Left colon (tissue), 2 donors: ENCODE data around the gene PCGF3. TPM values are rescaled to one million over a fixed set of nuclear protein-coding genes. Genes with fewer than 3 reads are reported as not detected.
A peak's percentile ranks its signal among the peaks of the same experiment; 100 is the strongest.

Experiments used
- ATAC-seq: fragments of 200-7000 bp; cut with Tn5 transposase; one replicate; pipeline ENCODE4 v1.9.1; 2020; ENCODE audit warnings: mild to moderate bottlenecking, moderate library complexity
- DNase-seq, 2 donors: peaks; one replicate each; pipeline ENCODE4 v3.0.0-alpha.2; 2020
- intact Hi-C, 2 donors: fragments of 100-400 bp; cut with DNase I in 1 of 2; cut with micrococcal nuclease in 1 of 2; formaldehyde crosslinking; loops; one replicate each; pipeline versions ENCODE4 v1.11.2 to v1.14.0; 2022; cut with DNase I, micrococcal nuclease
- long read RNA-seq: library from polyadenylated mRNA; unstranded; transcript quantifications from one replicate; pipeline ENCODE4 v2.0.0, GENCODE V29; 2021
- total RNA-seq, 2 donors: library from RNA; stranded (reverse); fragmentation: NEBNext Ultra II Directional; extraction: Animal tissue kit (Norgen Biotek cat#: 25700); gene quantifications; one replicate each; pipeline ENCODE4 v1.2.1, GENCODE V29; 2021
- donor health status: DM: no; HTN: no; CAD: no.
- donor health status: DM: yes; HTN: yes; CAD: no.

The PCGF3 gene, protein sequence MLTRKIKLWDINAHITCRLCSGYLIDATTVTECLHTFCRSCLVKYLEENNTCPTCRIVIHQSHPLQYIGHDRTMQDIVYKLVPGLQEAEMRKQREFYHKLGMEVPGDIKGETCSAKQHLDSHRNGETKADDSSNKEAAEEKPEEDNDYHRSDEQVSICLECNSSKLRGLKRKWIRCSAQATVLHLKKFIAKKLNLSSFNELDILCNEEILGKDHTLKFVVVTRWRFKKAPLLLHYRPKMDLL
- total RNA-seq = 10 to 100 TPM; 46.9 to 51.9 TPM
- long read RNA-seq, full-length matches to known transcripts = 16 of 25 reads
- long read RNA-seq, partial matches to known transcripts = 1 of 25 reads
- long read RNA-seq, other reads (novel, unspliced or antisense) = 8 of 25 reads

DNA sequence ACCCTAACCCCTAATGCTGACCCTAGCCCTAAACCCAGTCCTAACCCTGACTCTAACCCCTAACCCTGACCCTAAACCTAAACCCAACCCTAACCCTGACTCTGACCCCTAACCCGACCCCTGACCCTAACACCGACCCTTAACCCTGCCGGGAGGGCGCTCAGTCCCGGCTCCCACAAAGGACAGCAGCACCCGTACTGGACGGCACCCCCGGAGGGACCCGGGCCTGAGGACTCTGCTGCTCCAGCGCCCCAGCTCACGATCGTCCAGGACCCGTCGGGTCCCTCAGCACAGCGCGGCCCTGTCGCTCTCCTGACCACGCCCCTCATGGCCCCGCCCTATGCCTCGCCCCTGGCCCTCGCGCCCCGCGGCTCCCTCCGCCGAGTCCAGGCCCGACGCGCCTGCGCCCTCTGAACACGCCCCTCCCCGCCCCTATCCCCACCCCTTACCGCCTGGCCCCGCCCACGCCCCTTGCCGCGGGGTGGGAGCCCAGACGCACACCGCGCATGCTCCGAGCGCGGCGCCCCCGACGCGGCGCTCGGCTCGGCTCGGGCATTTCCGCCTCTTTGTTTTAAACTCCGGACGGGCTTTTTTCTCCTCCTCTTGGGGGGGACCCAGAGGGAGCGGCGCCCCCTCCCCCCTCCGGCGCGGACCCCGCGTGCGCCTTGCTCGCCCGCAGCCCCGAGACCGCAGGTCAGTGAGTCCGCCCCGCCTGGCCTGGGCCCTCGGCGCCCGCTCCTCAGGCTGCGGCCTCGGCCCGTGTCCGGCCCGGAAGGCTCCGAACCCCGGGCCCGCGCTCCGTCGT, at the start of gene PCGF3:
TSS of gene PCGF3 (plus strand) at position 555 of the 805 bp plus-strand sequence. CDS start 27,849 bp downstream, outside the sequence.
- DNase-seq (peak; percentile 96 to 99), ATAC-seq (peak; percentile 94)
- intact Hi-C loops = no loop called here

DNA sequence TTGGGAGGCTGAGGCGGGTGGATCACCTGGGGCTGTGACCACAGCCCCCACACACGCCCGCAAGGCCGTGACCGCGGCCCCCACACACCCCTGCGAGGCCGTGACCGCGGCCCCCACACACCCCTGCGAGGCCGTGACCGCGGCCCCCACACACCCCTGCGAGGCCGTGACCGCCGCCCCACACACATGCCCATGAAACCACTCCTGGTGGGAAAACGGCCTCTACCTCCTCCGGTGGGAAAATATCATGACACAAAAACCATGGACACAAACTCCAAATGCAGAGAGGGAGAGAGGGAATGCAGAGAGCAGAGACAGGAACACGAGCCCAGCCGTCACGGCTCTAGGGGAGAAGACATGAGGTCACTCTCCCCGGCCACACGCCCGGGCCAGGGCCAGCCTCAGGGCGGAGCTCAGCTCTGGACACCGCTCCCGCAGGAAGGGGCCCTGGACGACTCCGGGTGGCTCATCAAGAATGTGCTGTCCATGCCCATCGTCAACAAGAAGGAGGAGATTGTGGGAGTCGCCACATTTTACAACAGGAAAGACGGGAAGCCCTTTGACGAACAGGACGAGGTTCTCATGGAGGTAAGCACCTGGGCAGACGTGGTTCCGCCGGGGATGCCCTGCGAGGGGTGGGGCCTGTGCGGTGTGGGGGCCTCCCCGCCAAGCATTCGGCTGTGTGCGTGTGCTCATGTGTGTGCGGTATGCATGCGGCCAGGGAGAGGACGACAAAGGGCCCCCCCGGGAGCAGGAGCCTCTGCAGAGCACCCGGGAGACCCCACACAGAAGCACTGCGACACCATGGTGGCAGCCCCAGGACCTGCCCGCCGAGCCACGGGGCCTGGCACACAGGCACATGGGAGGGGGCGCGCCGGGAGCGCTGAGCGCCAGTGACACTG, 48.9 kb upstream of the PCGF3 start:
- ATAC-seq (peak; percentile 34), DNase-seq (no peak)
- intact Hi-C loops = no loop called here

DNA sequence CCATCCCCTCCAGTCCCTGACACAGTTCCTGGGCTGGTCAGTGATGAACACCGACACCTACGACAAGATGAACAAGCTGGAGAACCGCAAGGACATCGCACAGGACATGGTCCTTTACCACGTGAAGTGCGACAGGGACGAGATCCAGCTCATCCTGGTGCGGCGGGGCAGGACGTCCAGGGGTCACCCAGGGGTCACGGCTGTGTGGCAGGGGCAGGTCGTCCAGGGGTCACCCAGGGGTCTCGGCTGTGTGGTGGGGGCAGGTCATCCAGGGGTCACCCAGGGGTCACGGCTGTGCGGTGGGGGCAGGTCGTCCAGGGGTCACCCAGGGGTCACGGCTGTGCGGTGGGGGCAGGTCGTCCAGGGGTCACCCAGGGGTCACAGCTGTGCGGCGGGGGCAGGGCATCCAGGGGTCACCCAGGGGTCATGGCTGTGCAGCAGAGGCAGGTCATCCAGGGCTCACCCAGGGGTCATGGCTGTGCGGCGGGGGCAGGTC, 48.2 kb upstream of the PCGF3 start:
- intact Hi-C loops = no loop called here
- DNase-seq = no peak

DNA sequence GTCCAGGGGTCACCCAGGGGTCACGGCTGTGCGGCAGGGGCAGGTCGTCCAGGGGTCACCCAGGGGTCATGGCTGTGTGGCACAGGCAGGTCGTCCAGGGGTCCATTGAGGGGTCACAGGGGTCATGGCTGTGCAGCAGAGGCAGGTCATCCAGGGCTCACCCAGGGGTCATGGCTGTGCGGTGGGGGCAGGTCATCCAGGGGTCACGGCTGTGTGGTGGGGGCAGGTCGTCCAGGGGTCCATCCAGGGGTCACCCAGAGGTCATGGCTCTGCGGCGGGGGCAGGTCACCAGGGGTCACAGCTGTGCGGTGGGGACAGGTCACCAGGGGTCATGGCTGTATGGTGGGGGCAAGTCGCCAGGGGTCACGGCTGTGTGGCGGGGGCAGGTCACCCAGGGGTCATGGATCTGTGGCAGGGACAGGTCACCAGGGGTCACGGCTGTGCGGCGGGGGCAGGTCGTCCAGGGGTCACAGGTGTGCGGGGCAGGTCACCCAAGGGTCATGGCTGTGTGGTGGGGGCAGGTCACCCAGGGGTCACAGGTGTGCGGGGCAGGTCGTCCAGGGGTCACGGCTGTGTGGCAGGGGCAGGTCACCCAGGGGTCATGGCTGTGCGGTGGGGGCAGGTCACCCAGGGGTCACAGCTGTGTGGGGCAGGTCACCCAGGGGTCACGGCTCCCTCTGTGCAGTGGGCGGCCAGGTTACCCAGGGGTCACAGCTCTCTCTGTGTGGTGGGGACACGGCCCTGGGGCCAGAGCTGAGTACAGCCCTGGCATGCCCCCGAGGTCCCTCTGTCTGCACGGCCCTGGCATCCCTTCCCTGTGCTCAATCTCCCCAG, 47.6 kb upstream of the PCGF3 start:
- intact Hi-C loops = no loop called here
- no peak for DNase-seq
- no peak for ATAC-seq

More for the DNA sequence above, 48.2 kb upstream of the PCGF3 start:
- no peak for ATAC-seq

DNA sequence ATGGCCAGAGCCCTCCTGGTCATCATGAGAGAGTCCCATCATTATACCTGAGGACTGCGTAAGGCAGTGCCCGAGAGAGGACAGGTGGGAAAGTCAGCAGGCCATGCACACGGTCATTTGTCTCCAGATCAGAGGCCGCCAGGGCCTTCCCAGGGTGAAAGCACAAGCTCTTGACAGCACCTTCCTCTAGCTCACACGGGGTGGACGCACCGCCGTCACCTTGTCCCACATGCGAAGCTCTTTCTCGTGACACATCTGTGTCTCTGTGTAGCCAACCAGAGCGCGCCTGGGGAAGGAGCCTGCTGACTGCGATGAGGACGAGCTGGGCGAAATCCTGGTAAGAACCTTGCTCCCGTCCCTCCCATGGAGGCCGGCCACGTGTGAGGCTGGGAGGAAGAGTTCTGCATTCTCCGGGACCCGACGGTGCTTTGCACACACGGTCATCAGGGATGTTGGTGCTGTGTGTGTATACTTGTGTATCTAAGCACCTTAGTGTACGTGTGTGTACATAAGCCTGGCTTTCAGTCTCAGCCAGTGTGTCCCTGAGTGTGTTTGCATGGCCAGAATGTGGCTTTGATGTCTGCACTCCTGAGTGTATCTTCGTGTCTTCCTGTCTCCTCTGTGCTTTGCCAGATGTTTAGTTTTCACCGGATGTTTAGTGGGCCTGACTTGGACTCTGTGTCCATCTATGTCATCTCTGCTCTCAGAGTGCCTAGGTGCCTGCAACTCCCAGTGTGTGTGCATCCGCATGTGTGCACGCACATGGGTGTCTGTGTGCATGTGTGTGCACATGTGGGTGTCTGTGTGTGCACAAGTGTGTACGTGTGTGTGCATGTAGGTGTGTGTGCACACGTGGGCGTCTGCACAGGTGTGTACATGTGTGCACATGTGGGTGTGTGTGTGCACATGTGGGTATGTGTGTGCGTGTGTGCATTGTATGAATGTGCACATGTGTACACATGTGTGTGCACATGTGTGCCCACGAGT, 46.7 kb upstream of the PCGF3 start:
- DNase-seq (no peak), ATAC-seq (no peak)
- intact Hi-C loops = no loop called here

DNA sequence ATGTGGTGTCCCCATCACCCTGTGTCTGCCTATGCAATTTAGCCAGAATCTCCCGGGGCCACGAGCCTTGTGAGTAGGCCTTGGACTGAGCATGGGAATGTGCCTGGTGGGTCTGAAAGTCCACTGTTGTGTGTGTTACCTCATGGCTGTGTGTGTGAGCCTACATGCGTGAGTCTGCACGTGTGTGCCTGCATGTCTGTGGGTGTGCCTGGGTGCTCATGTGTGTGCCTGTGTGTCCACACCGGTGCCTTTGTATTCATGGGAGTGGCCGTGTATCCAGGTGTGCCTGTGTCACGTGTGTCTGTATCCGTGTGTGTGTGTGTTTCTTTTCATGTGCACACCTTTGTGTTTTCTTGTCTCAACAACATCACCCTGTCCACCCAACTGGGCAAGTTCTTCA, 45.8 kb upstream of the PCGF3 start:
- ATAC-seq = no peak
- intact Hi-C loops = no loop called here
- DNase-seq = peak in 1 of 2 donors; percentile 5

DNA sequence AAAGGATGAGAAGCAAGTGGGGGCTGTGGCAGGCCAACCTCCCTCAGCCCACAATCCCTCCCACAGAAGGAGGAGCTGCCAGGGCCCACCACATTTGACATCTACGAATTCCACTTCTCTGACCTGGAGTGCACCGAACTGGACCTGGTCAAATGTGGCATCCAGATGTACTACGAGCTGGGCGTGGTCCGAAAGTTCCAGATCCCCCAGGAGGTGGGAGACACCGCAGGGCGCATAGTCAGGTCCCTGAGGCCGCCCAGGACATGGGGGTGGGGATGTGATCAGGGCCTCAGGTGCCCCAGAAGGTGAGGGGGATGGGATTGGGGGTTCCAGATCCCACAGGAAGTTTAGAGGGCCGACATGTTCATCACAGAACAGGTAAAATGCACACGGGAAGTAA, 45.2 kb upstream of the PCGF3 start:
- no peak for ATAC-seq
- no peak for DNase-seq
- intact Hi-C loops = no loop called here

DNA sequence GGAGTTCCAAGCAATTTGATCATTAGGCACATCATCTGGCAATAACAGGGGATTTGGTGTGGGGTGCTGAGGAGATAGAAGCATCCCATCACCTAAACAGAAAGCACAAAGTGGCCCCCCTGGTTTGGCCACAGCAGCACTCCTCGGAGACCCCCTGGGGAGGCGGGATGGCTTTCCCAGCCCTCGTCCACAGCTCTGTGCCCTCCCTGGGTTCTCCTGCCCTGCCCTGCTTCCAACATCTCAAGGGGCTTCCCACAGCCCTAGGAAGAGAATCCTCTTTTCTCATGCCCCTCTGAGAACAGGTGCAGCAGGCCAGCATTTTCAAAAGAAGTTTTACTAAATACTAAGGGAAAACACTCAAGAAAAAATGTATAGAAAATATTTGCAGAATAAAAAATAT, 44.4 kb upstream of the PCGF3 start:
- ATAC-seq (no peak), DNase-seq (peak in 1 of 2 donors; percentile 9)
- intact Hi-C loops = no loop called here

DNA sequence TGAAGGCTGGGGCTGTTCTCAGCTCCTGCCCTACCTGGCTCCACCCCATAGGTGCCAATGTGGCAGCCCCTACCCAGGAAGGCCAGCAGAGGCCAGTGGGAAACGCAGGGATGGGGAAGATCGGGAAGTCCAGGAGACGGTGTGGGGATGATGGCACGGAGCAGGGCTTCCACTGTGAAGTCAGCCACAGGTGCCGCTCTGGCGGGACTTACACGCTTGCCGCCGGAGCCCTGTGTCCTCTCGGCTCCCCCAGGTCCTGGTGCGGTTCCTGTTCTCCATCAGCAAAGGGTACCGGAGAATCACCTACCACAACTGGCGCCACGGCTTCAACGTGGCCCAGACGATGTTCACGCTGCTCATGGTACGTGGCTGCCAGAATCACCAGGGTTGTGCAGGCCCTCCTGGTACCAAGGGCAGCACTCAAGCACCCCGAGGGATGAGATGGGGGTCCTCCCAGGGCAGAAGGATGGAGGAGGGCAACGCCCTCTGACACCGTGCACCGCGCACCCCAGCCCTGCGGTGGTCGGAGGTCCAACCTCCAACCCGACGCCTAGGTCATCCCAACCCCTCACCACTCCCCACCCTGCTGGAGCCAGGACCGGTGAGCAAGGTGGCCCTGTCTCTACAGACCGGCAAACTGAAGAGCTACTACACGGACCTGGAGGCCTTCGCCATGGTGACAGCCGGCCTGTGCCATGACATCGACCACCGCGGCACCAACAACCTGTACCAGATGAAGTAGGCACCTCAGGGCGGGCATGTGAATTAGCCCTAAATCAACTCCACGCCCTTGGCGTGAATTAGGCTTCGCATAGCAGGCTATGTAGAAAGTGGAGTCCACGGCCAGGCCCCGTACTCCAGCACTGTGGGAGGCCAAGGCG, 43.5 kb upstream of the PCGF3 start:
- intact Hi-C loops = no loop called here
- ATAC-seq = no peak
- DNase-seq = peak in 1 of 2 donors; percentile 19

DNA sequence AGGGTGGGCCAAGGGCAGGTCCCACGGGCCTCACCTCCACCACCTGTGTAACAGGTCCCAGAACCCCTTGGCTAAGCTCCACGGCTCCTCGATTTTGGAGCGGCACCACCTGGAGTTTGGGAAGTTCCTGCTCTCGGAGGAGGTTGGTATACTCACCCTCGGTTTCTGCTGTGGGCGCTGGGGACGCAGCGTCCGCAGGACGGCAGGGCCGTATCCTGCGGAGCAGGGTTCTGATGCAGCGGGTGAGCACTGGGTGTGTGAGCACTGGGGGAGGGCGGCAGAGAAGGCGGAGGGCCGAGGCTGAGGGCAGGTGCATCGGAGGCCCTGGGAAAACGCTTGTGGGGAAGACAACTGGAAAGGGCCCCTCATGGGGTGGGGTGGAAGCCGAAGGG, 42.6 kb upstream of the PCGF3 start:
- DNase-seq (peak in 1 of 2 donors; percentile 17), ATAC-seq (no peak)
- intact Hi-C loops = no loop called here

DNA sequence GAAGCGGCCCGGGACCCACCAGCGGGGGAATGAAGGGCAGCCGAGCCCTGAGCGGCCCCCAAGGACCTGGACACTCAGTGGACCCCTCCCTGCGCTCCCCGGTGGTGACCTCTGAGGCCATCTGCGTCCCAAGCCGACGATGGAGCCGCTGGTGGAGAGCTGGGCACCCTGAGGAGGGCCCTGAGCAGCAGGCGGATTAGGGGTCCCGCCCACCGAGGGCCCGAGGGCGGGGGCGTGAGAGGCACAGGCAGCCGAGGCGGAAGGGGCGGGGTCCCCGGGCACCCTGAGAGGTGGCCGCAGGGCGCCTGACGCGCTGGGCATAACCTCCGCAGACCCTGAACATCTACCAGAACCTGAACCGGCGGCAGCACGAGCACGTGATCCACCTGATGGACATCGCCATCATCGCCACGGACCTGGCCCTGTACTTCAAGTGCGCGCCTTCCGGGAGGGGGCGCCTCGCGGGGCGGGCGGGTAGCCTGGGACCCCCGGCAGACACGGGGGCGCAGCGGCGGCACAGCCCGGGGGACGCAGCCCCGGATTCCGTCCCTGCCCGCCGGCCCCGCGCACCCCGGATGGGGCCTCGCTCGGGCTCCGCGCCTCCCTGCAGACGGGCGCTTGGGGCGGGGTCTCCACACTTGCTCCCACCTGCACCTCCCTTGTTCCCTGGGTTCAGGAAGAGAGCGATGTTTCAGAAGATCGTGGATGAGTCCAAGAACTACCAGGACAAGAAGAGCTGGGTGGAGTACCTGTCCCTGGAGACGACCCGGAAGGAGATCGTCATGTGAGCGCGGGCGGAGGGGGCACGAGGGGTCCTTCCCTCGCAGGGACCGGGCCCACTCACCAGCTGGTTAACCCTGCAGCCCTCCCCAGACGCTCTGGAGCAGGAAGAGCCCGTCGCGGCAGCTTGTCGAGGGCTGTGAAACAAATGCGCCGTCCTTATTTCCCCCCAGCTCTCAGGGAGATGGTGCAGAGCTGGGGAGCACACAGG, 41.9 kb upstream of the PCGF3 start:
- intact Hi-C loops = no loop called here
- DNase-seq (peak; percentile 48 to 72), ATAC-seq (peak; percentile 45)

DNA sequence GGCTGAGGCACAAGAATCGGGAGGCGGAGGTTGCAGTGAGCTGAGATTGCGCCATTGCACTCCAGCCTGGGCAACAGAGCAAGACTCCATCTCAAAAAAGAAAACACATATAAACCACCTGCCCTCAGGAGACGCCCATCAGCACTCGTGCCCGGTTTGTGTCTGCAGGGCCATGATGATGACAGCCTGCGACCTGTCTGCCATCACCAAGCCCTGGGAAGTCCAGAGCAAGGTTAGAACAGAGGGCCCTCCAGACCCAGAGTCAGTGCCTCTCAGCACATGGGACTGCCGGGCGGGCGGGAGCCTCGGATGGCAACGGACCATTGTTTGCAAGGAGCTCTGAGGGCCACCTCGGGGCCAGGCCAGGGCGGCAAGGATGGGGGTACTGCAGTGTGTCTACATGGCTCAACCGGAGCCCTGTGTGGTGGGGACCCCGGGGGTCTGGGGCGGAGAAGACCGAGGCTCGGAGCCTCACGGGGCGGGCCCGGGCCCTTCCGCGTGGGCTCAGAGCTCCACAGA, 40.9 kb upstream of the PCGF3 start:
- ATAC-seq (no peak), DNase-seq (peak in 1 of 2 donors; percentile 20)
- intact Hi-C loops = no loop called here

DNA sequence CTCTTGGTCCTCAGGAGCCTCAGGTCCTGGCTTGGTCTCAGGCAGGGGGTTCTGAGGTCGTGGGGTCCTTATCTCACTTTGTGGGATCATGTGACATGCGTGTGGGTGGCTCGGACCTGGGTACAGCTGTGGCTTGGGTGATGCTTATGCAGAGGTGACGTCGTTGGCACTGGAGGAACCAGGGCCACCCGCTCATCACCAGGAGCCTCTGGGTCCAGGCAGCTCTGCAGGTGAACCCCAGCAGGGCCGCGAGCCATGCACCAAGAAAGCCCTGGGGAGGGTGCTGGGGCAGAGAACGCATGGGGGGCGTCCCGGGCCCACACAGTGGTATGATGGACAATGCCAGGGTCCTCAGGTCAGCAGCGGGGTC, 40.3 kb upstream of the PCGF3 start:
- intact Hi-C loops = no loop called here
- DNase-seq = peak in 1 of 2 donors; percentile 20
- ATAC-seq = no peak

DNA sequence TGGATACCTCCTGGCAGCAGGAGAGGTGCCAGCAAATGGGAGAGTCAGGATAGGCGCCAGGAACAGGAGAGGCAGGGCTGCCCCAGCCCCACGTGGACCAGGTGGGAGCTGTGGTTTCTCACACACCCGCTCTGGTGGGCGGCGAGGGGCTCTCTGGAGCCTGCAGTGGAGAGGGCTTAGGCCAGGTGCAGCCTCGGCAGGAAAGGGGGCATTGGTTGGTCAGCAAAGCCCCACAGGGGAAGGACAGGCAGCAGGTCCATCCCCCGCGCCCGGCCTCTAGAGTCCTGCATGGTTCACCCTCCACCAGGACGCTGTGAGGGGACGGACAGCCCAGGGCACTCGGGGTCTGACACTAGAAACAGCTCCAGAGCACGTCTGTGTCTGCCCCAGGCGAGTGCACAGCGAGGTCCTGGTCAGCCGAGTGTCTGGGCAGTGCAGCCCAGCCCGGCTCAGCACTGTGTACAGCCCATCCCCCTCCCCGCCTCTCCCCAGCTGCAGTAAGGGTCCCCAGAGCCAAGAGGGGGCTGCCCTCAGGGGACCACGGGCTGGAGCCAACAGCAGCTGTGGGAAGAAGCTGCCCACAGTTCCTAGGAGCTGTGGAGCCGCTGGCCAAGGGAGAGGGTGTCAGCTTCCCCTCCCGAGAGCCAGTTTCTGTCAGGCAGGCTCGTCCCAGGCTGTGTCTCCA, 39.7 kb upstream of the PCGF3 start:
- intact Hi-C loops = no loop called here
- DNase-seq = peak in 1 of 2 donors; percentile 19
- ATAC-seq = no peak
